Gastroesophageal sphincter (tissue), 4 donors: ENCODE results near the gene SLC6A5. TPM values are rescaled to one million over a fixed set of nuclear protein-coding genes. Genes with fewer than 3 reads are reported as not detected.

Experiments used
- ATAC-seq: fragments of 150-250 bp; one replicate; pipeline ENCODE4 v1.9.1; 2016; ENCODE audit warnings: mild to moderate bottlenecking, moderate library complexity
- H3K27ac ChIP-seq, 4 donors: fragments of 200-600 bp; sonication (generic) in 3 of 4; 1 replicate in 3 of 4; 2 replicates in 1 of 4; pipeline ENCODE4 v1.5.1; 2016 to 2019
- H3K27me3 ChIP-seq: fragments of 200-600 bp; sonication (generic); one replicate; pipeline ENCODE4 v1.5.1; 2019
- H3K36me3 ChIP-seq, 2 donors: fragments of 200-600 bp; sonication (generic); one replicate each; pipeline ENCODE4 v1.5.1; 2019; ENCODE audit warnings: control low read depth in 1 of 2
- H3K4me1 ChIP-seq, 3 donors: fragments of 200-600 bp; sonication (generic); 1 replicate in 2 of 3; 2 replicates in 1 of 3; pipeline ENCODE4 v1.5.1; 2016 to 2019; ENCODE audit warnings: control low read depth in 2 of 3
- H3K4me3 ChIP-seq, 2 donors: fragments of 200-600 bp; sonication (generic); one replicate each; pipeline ENCODE4 v1.5.1; 2019; ENCODE audit warnings: mild to moderate bottlenecking in 1 of 2, moderate library complexity in 1 of 2
- H3K9me3 ChIP-seq, 3 donors: fragments of 200-600 bp; sonication (generic); one replicate each; pipeline ENCODE4 v1.5.1; 2017 to 2019; ENCODE audit warnings: control low read depth in 2 of 3
- CTCF ChIP-seq, 4 experiments: fragments of 200-600 bp in 2 of 4; fragments of 450-650 bp in 2 of 4; sonication (generic) in 1 of 4; IDR thresholded peaks; one replicate each; pipeline ENCODE4 v1.5.1; 2017 to 2019; ENCODE audit warnings: antibody characterized with exemption in 4 of 4, mild to moderate bottlenecking in 2 of 4, moderate library complexity in 2 of 4
- EP300 ChIP-seq: sonication (generic); formaldehyde crosslinking; IDR thresholded peaks from one replicate; pipeline ENCODE4 v1.6.1; 2017; ENCODE audit warnings: antibody characterized with exemption, mild to moderate bottlenecking
- POLR2A ChIP-seq, 2 donors: fragments of 450-650 bp; IDR thresholded peaks; one replicate each; pipeline ENCODE4 v1.6.1; 2017; ENCODE audit warnings: antibody characterized with exemption in 2 of 2, mild to moderate bottlenecking in 2 of 2, moderate library complexity in 1 of 2
- POLR2AphosphoS5 ChIP-seq: sonication (generic); formaldehyde crosslinking; IDR thresholded peaks from one replicate; pipeline ENCODE4 v1.6.1; 2017; ENCODE audit warnings: antibody characterized with exemption
- WGBS, 2 donors: methylation state at CpG; one replicate each; pipeline ENCODE4 v1.1.5; 2018; ENCODE audit warnings: low coverage in 1 of 2; 5-methylcytosine and 5-hydroxymethylcytosine counted together
- total RNA-seq, 4 donors: library from RNA; depleted of rRNA; stranded (reverse); fragments of >200 nt; gene quantifications; one replicate each; pipeline ENCODE4 v1.1.0, GENCODE V29; 2016

The SLC6A5 gene
- total RNA-seq, 4 donors from 2014 or later, result not detected

- 36 to 52% methylated on average over 3 of the region's 3 CpGs for WGBS, 2 donors
- no peaks in the 10 kb centered on the region for H3K4me1 ChIP-seq
- peaks cover 9% of the 10 kb centered on the region for H3K27me3 ChIP-seq
- TF ChIP-seq POLR2A (IDR thresholded peaks at IDR 0.05) (no peak), EP300 (no peak), POLR2AphosphoS5 (no peak), CTCF (IDR thresholded peaks at IDR 0.05) (no peak)
- no peak overlapping the region for H3K4me3 ChIP-seq
- H3K36me3 ChIP-seq, result no peaks in the 10 kb centered on the region
- H3K9me3 ChIP-seq, result no peaks in the 10 kb centered on the region
- ATAC-seq, result no peak
- no peak overlapping the region for H3K27ac ChIP-seq
These were observed 54.6 kb downstream of the SLC6A5 start for GRCh38 chr11:20654038-20654437.

- TF ChIP-seq POLR2AphosphoS5, result no peak
- no peak for TF ChIP-seq CTCF (IDR thresholded peaks at IDR 0.05)
- no peak for TF ChIP-seq EP300
- no peak for TF ChIP-seq POLR2A (IDR thresholded peaks at IDR 0.05)
- H3K36me3 ChIP-seq, result no peaks in the 10 kb centered on the region
- peaks cover 5% of the 10 kb centered on the region for H3K27me3 ChIP-seq
- no peaks in the 10 kb centered on the region for H3K4me1 ChIP-seq
- H3K9me3 ChIP-seq, result no peaks in the 10 kb centered on the region
- no peak overlapping the region for H3K4me3 ChIP-seq
- no peak for ATAC-seq
- H3K27ac ChIP-seq, result no peak overlapping the region
- WGBS, 2 donors, result 71 to 85% methylated on average over 4 of the region's 4 CpGs
These were observed 57.5 kb downstream of the SLC6A5 start for GRCh38 chr11:20656901-20657300.

GRCh38 chr11:20658135-20658534 is 58.7 kb downstream of the SLC6A5 start:
- Histone ChIP-seq H3K36me3 (no peaks in the 10 kb centered on the region), H3K4me3 (no peak overlapping the region), H3K9me3 (no peaks in the 10 kb centered on the region), H3K27ac (no peak overlapping the region), H3K4me1 (no peaks in the 10 kb centered on the region), H3K27me3 (peaks cover 5% of the 10 kb centered on the region)
- TF ChIP-seq EP300 (no peak), POLR2A (IDR thresholded peaks at IDR 0.05) (no peak), CTCF (IDR thresholded peaks at IDR 0.05) (no peak), POLR2AphosphoS5 (no peak)
- ATAC-seq, result no peak
- WGBS, 2 donors, result 67% methylated on average over 1 of the region's 1 CpG; no CpG with 5 or more reads in 1 of the 2 donors

- no peak for TF ChIP-seq CTCF (IDR thresholded peaks at IDR 0.05)
- no peak for TF ChIP-seq POLR2AphosphoS5
- no peak for TF ChIP-seq EP300
- TF ChIP-seq POLR2A (IDR thresholded peaks at IDR 0.05), result no peak
- 68% methylated on average over 2 of the region's 3 CpGs; no CpG with 5 or more reads in 1 of the 2 donors for WGBS, 2 donors
- no peaks in the 10 kb centered on the region for H3K36me3 ChIP-seq
- peaks cover 9% of the 10 kb centered on the region for H3K27me3 ChIP-seq
- no peak for ATAC-seq
- H3K27ac ChIP-seq, result no peak overlapping the region
- H3K4me1 ChIP-seq, result no peaks in the 10 kb centered on the region
- no peak overlapping the region for H3K4me3 ChIP-seq
- no peaks in the 10 kb centered on the region for H3K9me3 ChIP-seq
These were observed 62.0 kb downstream of the SLC6A5 start for GRCh38 chr11:20661445-20661844.

GRCh38 chr11:20661850-20662249 is 62.4 kb downstream of the SLC6A5 start:
- Histone ChIP-seq H3K27ac (no peak overlapping the region), H3K36me3 (no peaks in the 10 kb centered on the region), H3K9me3 (no peaks in the 10 kb centered on the region), H3K4me1 (no peaks in the 10 kb centered on the region), H3K4me3 (no peak overlapping the region), H3K27me3 (peaks cover 13% of the 10 kb centered on the region)
- 78 to 83% methylated on average over 3 of the region's 3 CpGs for WGBS, 2 donors
- TF ChIP-seq POLR2AphosphoS5 (no peak), POLR2A (IDR thresholded peaks at IDR 0.05) (no peak), EP300 (no peak), CTCF (IDR thresholded peaks at IDR 0.05) (no peak)
- ATAC-seq, result no peak
